ENCODE results near the gene SMIM8.

GRCh38 chr6:87366899-87367298, 44.5 kb downstream of the SMIM8 start:
- TF ChIP-seq RCOR1 (IDR thresholded peaks at IDR 0.05; ENCODE audit: insufficient replicate concordance, low read length) (no peak), CTCF (conservative IDR thresholded peaks at IDR 0.05; ENCODE audit: low read depth, low read length) (no peak), RFX5 (IDR thresholded peaks at IDR 0.05; ENCODE audit: low read depth, low read length) (no peak), POLR2A (IDR thresholded peaks at IDR 0.05; ENCODE audit: low read depth, low read length) (no peak), USF2 (IDR thresholded peaks at IDR 0.05; ENCODE audit: low read depth, low read length) (no peak), SMC3 (IDR thresholded peaks at IDR 0.05; ENCODE audit: low read depth, low read length) (no peak)

Measured in IMR-90 (cell line).